SK-N-SH (cell line): ENCODE data around the gene STARD8. TPM values are rescaled to one million over a fixed set of nuclear protein-coding genes. Genes with fewer than 3 reads are reported as not detected.
A peak's percentile ranks its signal among the peaks of the same experiment; 100 is the strongest.

Experiments
- CTCF ChIA-PET: fragments of 300-600, 350-600 bp; formaldehyde crosslinking; extraction: SDS; loops from one replicate; lab custom pipeline; 2021; lab: Yijun Ruan, JAX
- POLR2A ChIA-PET: fragments of 350-600 bp; sonication (Branson Sonifier 250); formaldehyde crosslinking; extraction: SDS; loops from one replicate; lab custom pipeline; 2020; ENCODE audit warnings: antibody characterized with exemption, inconsistent platforms; lab: Yijun Ruan, JAX
- DNase-seq: peaks from one replicate; pipeline ENCODE4 v3.0.0; 2012
- H2AFZ ChIP-seq: fragments of 200-600 bp; sonication (generic); 2 replicates; pipeline ENCODE4 v1.8.1; 2016; ENCODE audit warnings: antibody characterized with exemption, mild to moderate bottlenecking, low read depth
- H3F3A ChIP-seq: fragments of 200-600 bp; sonication (generic); replicated peaks from 2 replicates; pipeline ENCODE3; 2016; ENCODE audit warnings: antibody characterized with exemption, mild to moderate bottlenecking; ENCODE audit not compliant: insufficient read depth
- H3K27ac ChIP-seq, 2 experiments: fragments of 200-500 bp in 1 of 2; fragments of 200-600 bp in 1 of 2; sonication (Bioruptor generic) in 1 of 2; sonication (generic), shearing (Covaris generic) in 1 of 2; 2 replicates each; pipeline versions ENCODE4 v1.5.1 to v1.6.1; 2014 to 2016; ENCODE audit warnings: low read depth in 2 of 2, inconsistent platforms in 1 of 2, low read length in 1 of 2, mild to moderate bottlenecking in 1 of 2, mixed read lengths in 1 of 2
- H3K27me3 ChIP-seq: fragments of 200-600 bp; sonication (generic), shearing (Covaris generic); 2 replicates; pipeline ENCODE4 v1.6.1; 2016; ENCODE audit warnings: mixed run types; ENCODE audit not compliant: insufficient read depth
- H3K36me3 ChIP-seq, 2 experiments: fragments of 200-500 bp in 1 of 2; fragments of 200-600 bp in 1 of 2; sonication (Bioruptor generic) in 1 of 2; sonication (generic) in 1 of 2; replicated peaks in 1 of 2; 2 replicates each; pipeline versions ENCODE3 to v1.5.1; 2014 to 2016; ENCODE audit warnings: low read length in 1 of 2, mild to moderate bottlenecking in 1 of 2; ENCODE audit not compliant: insufficient read depth in 2 of 2, control insufficient read depth in 1 of 2
- H3K4me1 ChIP-seq, 2 experiments: fragments of 200-500 bp in 1 of 2; fragments of 200-600 bp in 1 of 2; sonication (Bioruptor generic) in 1 of 2; sonication (generic), shearing (Covaris generic) in 1 of 2; 2 replicates each; pipeline versions ENCODE4 v1.5.1 to v1.6.1; 2014 to 2016; ENCODE audit warnings: low read depth in 1 of 2, low read length in 1 of 2, mixed run types in 1 of 2; ENCODE audit not compliant: insufficient read depth in 2 of 2, control insufficient read depth in 1 of 2
- H3K4me2 ChIP-seq: fragments of 200-600 bp; sonication (generic), shearing (Covaris generic); 2 replicates; pipeline ENCODE4 v1.6.1; 2017; ENCODE audit warnings: mixed run types
- H3K4me3 ChIP-seq, 2 experiments: fragments of 200-500 bp in 1 of 2; fragments of 200-600 bp in 1 of 2; sonication (Bioruptor generic) in 1 of 2; sonication (generic), shearing (Covaris generic) in 1 of 2; 2 replicates each; pipeline versions ENCODE4 v1.5.1 to v1.8.1; 2014 to 2016; ENCODE audit warnings: low read depth in 2 of 2, inconsistent platforms in 1 of 2, low read length in 1 of 2, mild to moderate bottlenecking in 1 of 2, mixed read lengths in 1 of 2, moderate library complexity in 1 of 2
- H3K79me2 ChIP-seq: fragments of 200-600 bp; sonication (generic); 2 replicates; pipeline ENCODE4 v1.8.1; 2017; ENCODE audit warnings: mild to moderate bottlenecking; ENCODE audit not compliant: insufficient read depth
- H3K9ac ChIP-seq: fragments of 200-600 bp; sonication (generic); 2 replicates; pipeline ENCODE4 v1.6.1; 2017; ENCODE audit warnings: mixed run types
- H3K9me2 ChIP-seq: fragments of 200-600 bp; sonication (generic); 2 replicates; pipeline ENCODE4 v1.6.1; 2017; ENCODE audit warnings: mixed run types
- H3K9me3 ChIP-seq: fragments of 200-600 bp; sonication (generic); 2 replicates; pipeline ENCODE4 v1.6.1; 2017; ENCODE audit warnings: mixed run types, mild to moderate bottlenecking, moderate library complexity
- H4K20me1 ChIP-seq: fragments of 200-600 bp; sonication (generic); 2 replicates; pipeline ENCODE4 v1.6.1; 2017; ENCODE audit warnings: mild to moderate bottlenecking, mixed run types; ENCODE audit not compliant: insufficient read depth
- CHD2 ChIP-seq: fragments of 150-350 bp; IDR thresholded peaks from 2 replicates; pipeline ENCODE4 v1.6.1; 2018; ENCODE audit warnings: low read length; ENCODE audit not compliant: partially characterized antibody
- CTCF ChIP-seq: fragments of 200-600 bp; sonication (generic); IDR thresholded peaks from 2 replicates; pipeline ENCODE4 v1.6.1; 2017; ENCODE audit warnings: antibody characterized with exemption, mild to moderate bottlenecking, moderate library complexity
- IRF3 ChIP-seq: fragments of 150-350 bp; IDR thresholded peaks from 2 replicates; pipeline ENCODE4 v1.6.1; 2016; ENCODE audit warnings: mild to moderate bottlenecking, low read depth, low read length
- POLR2AphosphoS5 ChIP-seq: IDR thresholded peaks from 2 replicates; pipeline ENCODE4 v1.6.1; 2012; ENCODE audit warnings: low read depth, low read length
- RAD21 ChIP-seq: IDR thresholded peaks from 2 replicates; pipeline ENCODE4 v1.6.1; 2012; ENCODE audit warnings: mild to moderate bottlenecking, low read length
- SMC3 ChIP-seq: IDR thresholded peaks from 2 replicates; pipeline ENCODE4 v1.6.1; 2012; ENCODE audit warnings: low read depth, low read length, improper control_type of control experiment
- TEAD4 ChIP-seq: IDR thresholded peaks from 2 replicates; pipeline ENCODE4 v1.4.0; 2012; ENCODE audit warnings: mild to moderate bottlenecking, borderline replicate concordance; ENCODE audit not compliant: insufficient read depth
- WGBS: methylation state at CpG from one replicate; pipeline ENCODE4 v1.1.6; 2017; ENCODE audit warnings: low lambda C conversion rate; 5-methylcytosine and 5-hydroxymethylcytosine counted together
- polyA plus RNA-seq, 3 experiments: library from polyadenylated mRNA; depleted of rRNA; stranded (reverse); fragments of >200 nt; gene quantifications; 2 replicates each; pipeline ENCODE4 v1.2.3, GENCODE V29; 2012

The STARD8 gene
- polyA plus RNA-seq, 1 of the 3 experiments (the other 2 are of a cell fraction), result 2.6 TPM

- TF ChIP-seq CHD2 (no peak), TEAD4 (no peak)
- ChIA-PET POLR2A (no interaction called here), CTCF (interaction anchor here (0.7 to 5.0 kb wide), 3 partner anchors 14 to 109 kb away, joined by 3 to 28 read pairs (median 18); no protein-coding TSS in a partner anchor)
- no peak overlapping the region for H3K27ac ChIP-seq
- no peak for DNase-seq
- no peaks in the 10 kb centered on the region for H3K36me3 ChIP-seq
- H3K4me2 ChIP-seq, result no peak overlapping the region
- H4K20me1 ChIP-seq, result no peaks in the 10 kb centered on the region
- H2AFZ ChIP-seq, result no peak overlapping the region
- H3K9me2 ChIP-seq, result no peaks in the 10 kb centered on the region
- WGBS, result 34% methylated on average over 4 of the region's 6 CpGs
- H3K79me2 ChIP-seq, result no peaks in the 10 kb centered on the region
- H3K9me3 ChIP-seq, result no peaks in the 10 kb centered on the region
- H3K4me1 ChIP-seq, result no peaks in the 10 kb centered on the region
- no peaks in the 10 kb centered on the region for H3F3A ChIP-seq
- no peak overlapping the region for H3K4me3 ChIP-seq
- H3K9ac ChIP-seq, result no peak overlapping the region
- no peaks in the 10 kb centered on the region; the same call in 1 of the 2 replicates for H3K27me3 ChIP-seq
These were observed 61.2 kb downstream of the STARD8 start for GRCh38 chrX:68708503-68709290.

GRCh38 chrX:68710870-68711576, 63.6 kb downstream of the STARD8 start:
- no peak overlapping the region for H2AFZ ChIP-seq
- no peaks in the 10 kb centered on the region for H4K20me1 ChIP-seq
- no peak overlapping the region for H3K4me2 ChIP-seq
- H3K27ac ChIP-seq, result no peak overlapping the region
- H3K27me3 ChIP-seq, result no peaks in the 10 kb centered on the region; the same call in 1 of the 2 replicates
- H3K36me3 ChIP-seq, result no peaks in the 10 kb centered on the region
- H3F3A ChIP-seq, result no peaks in the 10 kb centered on the region
- DNase-seq, result peak; percentile 73
- no peak overlapping the region for H3K9ac ChIP-seq
- ChIA-PET POLR2A (no interaction called here), CTCF (interaction anchor here (0.5 to 5.0 kb wide), 31 partner anchors 8 to 527 kb away, joined by 3 to 28 read pairs (median 3); no protein-coding TSS in a partner anchor)
- WGBS, result 22% methylated on average over 4 of the region's 4 CpGs
- H3K4me1 ChIP-seq, result no peaks in the 10 kb centered on the region
- peak; percentile 84 for TF ChIP-seq RAD21
- TF ChIP-seq SMC3, result peak; percentile 82
- TF ChIP-seq CTCF, result peak; percentile 68
- no peak for TF ChIP-seq IRF3
- TF ChIP-seq POLR2AphosphoS5, result no peak
- H3K9me2 ChIP-seq, result no peaks in the 10 kb centered on the region
- no peaks in the 10 kb centered on the region for H3K79me2 ChIP-seq
- H3K9me3 ChIP-seq, result no peaks in the 10 kb centered on the region
- H3K4me3 ChIP-seq, result no peak overlapping the region
